Transverse colon (tissue), 3 donors: ENCODE measurements around the gene TYRO3.

Experiments used
- POLR2A ChIP-seq: fragments of 450-650 bp; IDR thresholded peaks from one replicate; pipeline ENCODE4 v1.6.1; 2016; ENCODE audit warnings: antibody characterized with exemption, mild to moderate bottlenecking, moderate library complexity
- TF ChIP-seq, protein P1 (sequence below), 5 experiments: fragments of 200-600 bp in 3 of 5; fragments of 450-650 bp in 2 of 5; sonication (generic) in 3 of 5; IDR thresholded peaks; 1 replicate in 2 of 5; 2 replicates in 3 of 5; pipeline ENCODE4 v1.5.1; 2016 to 2017; ENCODE audit warnings: antibody characterized with exemption in 5 of 5, inconsistent platforms in 3 of 5, mild to moderate bottlenecking in 2 of 5, moderate library complexity in 1 of 5

DNA sequence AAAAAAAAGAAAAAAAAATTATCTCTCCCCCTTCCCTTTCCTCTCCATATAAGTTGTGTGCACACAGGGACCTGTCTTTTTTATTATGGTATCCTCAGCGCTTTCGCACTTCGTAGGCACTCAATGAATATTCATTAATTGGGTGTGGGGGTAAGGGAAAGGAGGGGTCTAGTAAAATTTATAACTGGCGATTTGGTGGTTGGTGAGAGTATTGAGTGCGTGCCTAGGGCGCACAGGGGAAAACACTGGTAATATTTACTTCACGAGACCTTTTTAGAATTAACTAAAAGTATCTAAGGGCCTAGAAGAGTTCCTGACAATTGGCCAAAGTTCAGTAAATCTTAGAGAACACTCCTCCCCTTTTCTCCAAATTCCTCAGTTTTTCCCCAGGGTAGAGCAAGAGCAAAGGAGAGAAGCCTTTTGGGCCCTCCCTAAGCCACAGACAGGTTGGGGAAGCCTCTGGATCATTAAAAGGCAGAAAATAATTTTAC lies 25.7 kb downstream of the TYRO3 start:
- TF ChIP-seq, protein P1, sequence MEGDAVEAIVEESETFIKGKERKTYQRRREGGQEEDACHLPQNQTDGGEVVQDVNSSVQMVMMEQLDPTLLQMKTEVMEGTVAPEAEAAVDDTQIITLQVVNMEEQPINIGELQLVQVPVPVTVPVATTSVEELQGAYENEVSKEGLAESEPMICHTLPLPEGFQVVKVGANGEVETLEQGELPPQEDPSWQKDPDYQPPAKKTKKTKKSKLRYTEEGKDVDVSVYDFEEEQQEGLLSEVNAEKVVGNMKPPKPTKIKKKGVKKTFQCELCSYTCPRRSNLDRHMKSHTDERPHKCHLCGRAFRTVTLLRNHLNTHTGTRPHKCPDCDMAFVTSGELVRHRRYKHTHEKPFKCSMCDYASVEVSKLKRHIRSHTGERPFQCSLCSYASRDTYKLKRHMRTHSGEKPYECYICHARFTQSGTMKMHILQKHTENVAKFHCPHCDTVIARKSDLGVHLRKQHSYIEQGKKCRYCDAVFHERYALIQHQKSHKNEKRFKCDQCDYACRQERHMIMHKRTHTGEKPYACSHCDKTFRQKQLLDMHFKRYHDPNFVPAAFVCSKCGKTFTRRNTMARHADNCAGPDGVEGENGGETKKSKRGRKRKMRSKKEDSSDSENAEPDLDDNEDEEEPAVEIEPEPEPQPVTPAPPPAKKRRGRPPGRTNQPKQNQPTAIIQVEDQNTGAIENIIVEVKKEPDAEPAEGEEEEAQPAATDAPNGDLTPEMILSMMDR (IDR thresholded peaks at IDR 0.05) = no peak
- TF ChIP-seq POLR2A = no peak
